HAP-1 (cell line): ENCODE results near the gene SVOP.

Experiments used
- DNase-seq, 2 experiments: peaks; one replicate each; pipeline ENCODE4 v3.0.0-alpha.2; 2016 to 2020; ENCODE audit warnings: low spot score in 2 of 2
- H3K27me3 ChIP-seq: fragments of 250-450 bp; sonication (Bioruptor Pico); 2 replicates; pipeline ENCODE4 v1.5.1; 2020; ENCODE audit warnings: low read depth, mild to moderate bottlenecking, moderate library complexity
- H3K36me3 ChIP-seq: fragments of 250-450 bp; sonication (Bioruptor Pico); replicated peaks from 2 replicates; pipeline ENCODE4 v1.5.1; 2020; ENCODE audit warnings: mild to moderate bottlenecking
- H3K4me1 ChIP-seq: fragments of 250-450 bp; sonication (Bioruptor Pico); 2 replicates; pipeline ENCODE4 v1.5.1; 2020; ENCODE audit warnings: mild to moderate bottlenecking
- H3K4me3 ChIP-seq: fragments of 250-450 bp; sonication (Bioruptor Pico); 2 replicates; pipeline ENCODE4 v1.5.1; 2020; ENCODE audit warnings: mild to moderate bottlenecking, moderate library complexity
- H3K9me3 ChIP-seq: fragments of 250-450 bp; sonication (Bioruptor Pico); 2 replicates; pipeline ENCODE4 v1.5.1; 2020; ENCODE audit warnings: mild to moderate bottlenecking, moderate library complexity
- in situ Hi-C: fragments of 300-500 bp; cut with MboI; formaldehyde crosslinking; loops from 3 replicates; pipeline ENCODE4 v1.14.3; 2020; ENCODE audit warnings: low sequenced_read_pairs, inconsistent platforms, mixed read lengths

The SVOP gene

DNA sequence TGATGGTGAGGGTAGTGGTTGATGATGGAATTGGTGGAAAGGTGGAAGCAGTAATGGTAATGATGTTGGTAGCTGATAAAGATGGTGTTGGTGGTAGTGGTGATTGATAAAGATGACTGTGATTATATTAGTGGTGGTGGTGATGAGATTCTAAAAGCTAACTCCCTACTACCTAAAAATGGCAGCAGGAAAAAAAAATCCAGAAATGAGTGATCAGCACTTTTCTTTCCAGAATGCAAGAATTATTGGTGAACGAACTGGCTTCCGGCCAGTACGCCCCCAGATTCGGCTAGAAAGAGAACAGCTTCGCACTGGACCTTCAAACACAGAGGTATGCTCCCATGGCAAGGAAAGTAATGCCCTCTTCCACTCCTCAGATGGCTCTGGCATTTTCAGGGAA, 121.7 kb downstream of the SVOP start:
- no peak for DNase-seq

DNA sequence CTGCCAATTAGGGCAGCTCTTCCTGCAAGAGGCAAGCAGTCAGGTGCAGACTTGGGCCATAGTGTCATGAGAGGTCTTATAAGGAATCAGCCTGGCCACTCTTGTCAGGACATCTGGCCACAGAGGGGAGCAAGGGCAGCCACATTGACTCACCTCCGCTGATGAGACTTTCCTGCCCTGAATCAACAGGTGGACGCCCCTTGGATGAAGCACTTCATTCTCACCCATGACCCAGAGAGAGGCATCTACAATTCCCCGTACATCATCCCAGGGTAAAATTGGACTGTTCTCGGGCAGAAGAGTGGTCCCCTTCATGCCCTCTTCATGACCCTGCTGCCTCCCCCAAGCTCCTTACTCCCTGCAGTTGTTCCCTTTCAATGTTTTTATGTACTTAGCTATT, 124.1 kb downstream of the SVOP start:
- in situ Hi-C loops = no loop called here
- H3K9me3 ChIP-seq = no peaks in the 10 kb centered on the region
- no peaks in the 10 kb centered on the region for H3K36me3 ChIP-seq
- H3K4me3 ChIP-seq = no peak overlapping the region
- H3K27me3 ChIP-seq = no peaks in the 10 kb centered on the region; the same call in 1 of the 2 replicates
- no peaks in the 10 kb centered on the region for H3K4me1 ChIP-seq
- no peak for DNase-seq

More for the DNA sequence above, 121.7 kb downstream of the SVOP start:
- no peaks in the 10 kb centered on the region for H3K4me1 ChIP-seq
- H3K36me3 ChIP-seq = no peaks in the 10 kb centered on the region
- H3K4me3 ChIP-seq = no peak overlapping the region
- in situ Hi-C loops = no loop called here
- no peaks in the 10 kb centered on the region for H3K9me3 ChIP-seq
- no peaks in the 10 kb centered on the region; the same call in 1 of the 2 replicates for H3K27me3 ChIP-seq

DNA sequence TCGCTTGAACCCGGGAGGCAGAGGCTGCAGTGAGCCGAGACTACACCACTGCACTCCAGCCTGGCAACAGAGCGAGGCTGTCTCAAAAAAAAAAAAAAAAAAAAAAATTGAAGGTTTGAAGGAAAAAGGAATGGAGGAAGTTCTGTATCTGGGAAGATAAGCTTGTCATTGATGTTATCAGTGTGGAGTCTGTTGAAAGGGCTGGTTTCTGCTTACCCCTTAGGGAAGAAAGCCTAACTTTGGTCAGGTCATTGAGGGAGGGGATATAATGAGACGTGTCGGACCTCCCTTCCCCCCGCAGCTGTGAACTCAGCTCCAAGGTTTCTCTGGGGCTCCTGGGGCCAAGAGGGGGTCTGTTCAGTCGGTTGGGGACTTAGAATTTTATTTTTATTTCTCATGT, 124.5 kb downstream of the SVOP start:
- in situ Hi-C loops = no loop called here
- H3K4me1 ChIP-seq = no peaks in the 10 kb centered on the region
- no peaks in the 10 kb centered on the region for H3K9me3 ChIP-seq
- H3K36me3 ChIP-seq = no peaks in the 10 kb centered on the region
- DNase-seq = no peak
- H3K27me3 ChIP-seq = no peaks in the 10 kb centered on the region; the same call in 1 of the 2 replicates
- H3K4me3 ChIP-seq = no peak overlapping the region

DNA sequence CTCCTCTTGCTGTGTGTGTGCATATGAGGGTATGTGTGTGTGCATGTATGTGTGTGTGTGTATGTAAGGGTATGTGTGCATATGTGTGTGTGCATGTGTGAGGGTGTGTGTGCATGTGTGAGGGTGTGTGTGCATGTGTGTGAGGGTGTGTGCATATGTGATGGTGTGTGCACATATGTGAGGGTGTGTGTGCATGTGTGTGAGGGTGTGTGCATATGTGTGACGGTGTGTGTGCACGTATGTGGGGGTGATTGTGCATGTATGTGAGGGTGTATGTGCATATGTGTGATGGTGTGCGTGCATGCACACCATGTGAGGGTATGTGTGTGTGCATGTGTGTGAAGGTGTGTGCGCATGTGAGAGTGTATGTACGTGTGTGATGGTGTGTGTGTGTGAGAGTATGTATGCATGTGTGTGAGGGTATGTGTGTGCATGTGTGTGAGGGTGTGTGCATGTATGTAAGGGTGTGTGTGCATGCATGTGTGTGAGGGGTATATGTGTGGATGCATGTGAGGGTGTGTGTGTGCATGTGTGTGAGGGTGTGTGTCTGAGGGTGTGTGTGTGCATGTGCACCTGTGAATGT, 125.6 kb downstream of the SVOP start:
- H3K27me3 ChIP-seq = no peaks in the 10 kb centered on the region; the same call in 1 of the 2 replicates
- DNase-seq = no peak
- in situ Hi-C loops = no loop called here

DNA sequence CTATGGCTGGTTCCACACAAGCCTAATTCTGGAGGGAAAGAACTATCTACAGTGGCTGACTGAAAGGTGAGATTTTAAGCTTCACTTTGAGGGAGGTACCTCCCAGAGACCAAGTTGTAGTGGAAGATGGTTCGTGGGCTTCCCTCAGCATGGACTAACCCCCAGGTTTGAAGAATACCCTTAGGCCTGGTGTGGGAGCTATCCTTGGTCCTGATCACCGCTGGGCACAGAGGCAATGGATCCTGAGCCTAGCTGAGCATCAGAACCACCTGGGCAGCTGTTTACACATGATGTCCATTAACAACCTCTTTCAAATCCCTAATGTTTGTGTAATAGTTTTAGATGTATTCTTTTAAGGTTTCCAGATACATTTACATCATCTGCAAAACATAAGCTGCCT, 130.7 kb downstream of the SVOP start:
- Histone ChIP-seq H3K9me3 (no peaks in the 10 kb centered on the region), H3K4me1 (no peaks in the 10 kb centered on the region), H3K4me3 (no peak overlapping the region), H3K27me3 (no peaks in the 10 kb centered on the region), H3K36me3 (no peaks in the 10 kb centered on the region)
- peak in 1 of 2 experiments; percentile 53 for DNase-seq
- in situ Hi-C loops = no loop called here

More for the DNA sequence above, 125.6 kb downstream of the SVOP start:
- H3K4me3 ChIP-seq = no peak overlapping the region
- H3K4me1 ChIP-seq = no peaks in the 10 kb centered on the region
- no peaks in the 10 kb centered on the region for H3K9me3 ChIP-seq
- H3K36me3 ChIP-seq = no peaks in the 10 kb centered on the region

DNA sequence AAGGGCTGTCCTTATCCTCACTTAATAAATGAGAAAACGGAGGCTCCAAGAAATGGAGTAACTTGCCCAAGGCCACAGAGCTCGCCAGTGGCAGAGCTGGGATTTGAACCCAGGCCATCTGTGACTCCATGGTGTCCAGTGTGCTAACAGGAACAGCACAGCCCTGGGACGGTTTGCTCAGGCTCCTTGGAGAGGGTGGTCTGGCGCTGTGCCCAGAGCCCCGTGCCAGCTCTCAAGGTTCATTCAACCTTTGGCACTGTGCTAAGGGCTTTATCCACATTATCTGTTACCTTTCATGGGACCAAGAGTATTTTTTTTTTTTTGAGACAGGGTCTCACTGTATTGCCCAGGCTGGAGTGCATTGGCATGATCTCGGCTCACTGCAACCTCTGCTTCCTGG, 132.8 kb downstream of the SVOP start:
- Histone ChIP-seq H3K4me1 (no peaks in the 10 kb centered on the region), H3K9me3 (no peaks in the 10 kb centered on the region), H3K4me3 (no peak overlapping the region), H3K27me3 (no peaks in the 10 kb centered on the region), H3K36me3 (no peaks in the 10 kb centered on the region)
- DNase-seq = no peak
- in situ Hi-C loops = no loop called here

DNA sequence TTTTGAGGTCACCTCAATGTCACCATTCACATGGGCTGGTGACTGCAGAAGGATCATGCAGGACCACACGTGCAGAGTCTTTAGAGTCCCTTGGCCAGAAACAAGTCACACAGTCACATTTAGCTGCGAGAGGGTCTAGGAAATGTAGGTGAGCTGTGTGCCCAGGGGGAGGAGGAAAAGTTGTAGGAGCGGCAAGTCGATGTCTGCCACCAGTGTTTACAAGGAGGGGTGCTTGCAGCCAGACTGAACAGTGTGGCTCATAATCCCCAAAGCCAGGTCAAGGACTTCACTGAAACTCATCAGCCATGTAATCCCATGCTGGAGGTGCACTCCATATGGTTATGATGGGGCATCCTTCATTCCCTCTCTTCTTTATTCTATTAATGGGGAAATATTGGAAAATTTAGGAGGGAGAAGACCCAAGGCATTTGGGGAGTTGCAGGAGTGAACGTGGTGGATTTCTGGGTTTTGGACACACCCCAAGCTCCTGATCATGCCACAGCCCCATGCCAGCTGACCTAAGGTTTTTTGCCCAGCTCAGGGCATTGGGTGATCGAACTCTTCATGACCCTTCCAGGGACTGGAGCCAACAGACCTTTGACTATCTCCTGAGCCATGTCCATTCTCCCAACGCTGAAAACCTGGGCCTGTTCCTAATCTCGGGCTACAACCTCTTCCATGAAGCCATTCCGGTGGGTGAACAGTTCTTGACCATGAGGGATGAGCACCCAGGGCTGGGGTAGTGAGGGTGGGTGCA, 133.8 kb downstream of the SVOP start:
- H3K27me3 ChIP-seq = peaks cover 3% of the 10 kb centered on the region; the same call in 1 of the 2 replicates
- no peaks in the 10 kb centered on the region for H3K36me3 ChIP-seq
- in situ Hi-C loops = no loop called here
- no peak for DNase-seq
- H3K9me3 ChIP-seq = no peaks in the 10 kb centered on the region
- H3K4me3 ChIP-seq = no peak overlapping the region
- H3K4me1 ChIP-seq = no peaks in the 10 kb centered on the region

DNA sequence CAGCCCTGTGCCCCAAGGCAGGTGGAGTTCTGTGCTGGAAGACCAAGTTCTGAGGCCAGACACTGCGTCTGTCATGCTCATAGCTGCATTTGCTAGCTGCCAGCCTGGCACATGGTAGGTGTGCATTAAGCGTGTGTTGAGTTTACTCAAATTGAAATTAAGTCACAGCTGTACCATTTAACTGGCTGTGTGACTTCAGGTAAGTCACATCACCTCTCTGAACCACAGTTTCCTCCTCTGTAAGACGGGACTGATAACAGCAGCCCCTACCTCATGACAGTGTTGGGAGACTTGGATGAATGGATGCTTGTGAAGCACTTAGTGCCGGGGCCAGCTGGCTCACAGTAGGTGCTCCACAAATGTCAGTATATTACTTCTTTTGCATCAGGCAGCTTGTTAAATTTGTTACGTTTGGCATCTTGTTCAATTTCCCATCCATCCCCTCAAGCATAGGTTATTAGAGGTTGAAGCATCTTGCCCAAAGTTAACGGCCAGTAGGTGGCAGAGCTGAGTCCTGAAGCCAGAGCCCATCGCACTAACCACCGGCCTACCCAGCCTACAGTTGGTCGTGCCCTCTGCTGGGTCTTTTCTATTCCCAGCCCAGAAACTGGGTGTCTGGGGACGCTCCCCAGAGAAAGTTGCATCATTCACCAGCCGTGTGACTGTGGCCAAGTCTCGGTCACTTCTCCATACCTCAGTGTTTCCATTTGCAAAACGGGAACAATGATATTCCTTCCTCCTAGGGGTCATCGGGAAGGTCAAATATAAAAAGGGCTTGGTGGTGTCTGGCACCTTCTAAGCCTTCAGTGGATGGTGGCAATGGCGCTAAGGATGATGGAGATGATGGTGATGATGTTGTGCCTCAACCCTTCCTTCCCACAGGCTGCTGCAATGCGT, 136.5 kb downstream of the SVOP start:
- Histone ChIP-seq H3K4me3 (no peak overlapping the region), H3K4me1 (no peaks in the 10 kb centered on the region), H3K36me3 (no peaks in the 10 kb centered on the region), H3K27me3 (peaks cover 13% of the 10 kb centered on the region), H3K9me3 (no peaks in the 10 kb centered on the region)
- DNase-seq = peak; percentile 15 to 79
- in situ Hi-C loops = no loop called here

DNA sequence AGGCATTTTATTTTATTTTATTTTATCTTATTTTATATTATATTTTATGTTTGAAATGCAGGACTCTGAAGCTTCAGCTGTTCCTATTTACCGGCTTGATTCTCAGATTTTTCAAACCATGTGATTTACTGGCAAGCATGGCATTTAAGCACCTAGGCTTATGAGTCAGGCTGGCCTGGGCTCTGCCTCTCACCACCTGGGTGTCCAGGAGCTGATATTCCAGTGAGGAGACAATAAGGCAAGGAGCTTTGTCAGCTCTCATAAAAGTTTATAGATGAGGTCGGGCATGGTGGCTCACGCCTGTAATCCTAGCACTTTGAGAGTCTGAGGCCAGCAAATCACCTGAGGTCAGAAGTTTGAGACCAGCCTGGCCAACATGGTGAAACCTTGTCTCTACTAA, 138.9 kb downstream of the SVOP start:
- Histone ChIP-seq H3K4me3 (no peak overlapping the region), H3K4me1 (no peaks in the 10 kb centered on the region), H3K36me3 (no peaks in the 10 kb centered on the region), H3K27me3 (peaks cover 13% of the 10 kb centered on the region), H3K9me3 (no peaks in the 10 kb centered on the region)
- in situ Hi-C loops = no loop called here
- no peak for DNase-seq

DNA sequence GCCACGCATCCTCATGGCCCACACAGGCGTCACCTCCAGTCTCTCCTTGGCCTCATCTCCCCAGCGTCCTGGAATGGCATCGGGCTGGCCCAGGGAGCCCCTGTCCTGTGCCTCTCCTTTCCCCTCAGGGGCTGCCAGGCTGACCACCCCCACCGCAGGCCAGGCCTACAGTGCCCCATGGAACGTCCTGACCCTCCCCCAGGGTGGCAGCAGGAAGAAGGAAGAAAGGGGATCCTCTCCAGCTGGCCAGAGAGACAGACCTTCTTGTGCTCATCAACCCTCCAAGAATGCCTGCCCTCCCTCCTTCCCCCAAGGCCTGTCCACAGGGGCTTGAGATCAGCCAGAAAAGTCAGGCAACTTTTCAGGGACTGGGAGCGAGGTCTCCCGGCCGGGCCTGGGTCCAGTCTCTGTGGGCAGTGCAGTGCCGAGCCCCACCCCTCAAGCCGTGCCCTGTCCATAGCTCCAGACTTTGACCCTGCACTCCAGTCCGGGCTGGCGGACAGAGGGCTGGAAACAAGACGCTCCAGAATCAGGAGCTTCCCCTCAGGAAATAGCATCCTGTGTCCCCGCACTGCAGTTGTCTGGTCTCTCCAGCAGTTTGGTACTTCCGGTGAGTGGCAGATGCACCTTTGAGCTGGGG, 141.1 kb downstream of the SVOP start, which contains the start of gene DAO:
Gene DAO, plus strand, starts transcription at position 478 of the 640 bp plus-strand sequence. CDS start 4,915 bp downstream, outside the sequence.
- no peaks in the 10 kb centered on the region for H3K36me3 ChIP-seq
- no peaks in the 10 kb centered on the region for H3K9me3 ChIP-seq
- H3K4me1 ChIP-seq = no peaks in the 10 kb centered on the region
- no peak within 1 kb of the TSS for H3K4me3 ChIP-seq
- H3K27me3 ChIP-seq = peaks cover 13% of the 10 kb centered on the region
- DNase-seq = no peak
- in situ Hi-C loops = no loop called here

DNA sequence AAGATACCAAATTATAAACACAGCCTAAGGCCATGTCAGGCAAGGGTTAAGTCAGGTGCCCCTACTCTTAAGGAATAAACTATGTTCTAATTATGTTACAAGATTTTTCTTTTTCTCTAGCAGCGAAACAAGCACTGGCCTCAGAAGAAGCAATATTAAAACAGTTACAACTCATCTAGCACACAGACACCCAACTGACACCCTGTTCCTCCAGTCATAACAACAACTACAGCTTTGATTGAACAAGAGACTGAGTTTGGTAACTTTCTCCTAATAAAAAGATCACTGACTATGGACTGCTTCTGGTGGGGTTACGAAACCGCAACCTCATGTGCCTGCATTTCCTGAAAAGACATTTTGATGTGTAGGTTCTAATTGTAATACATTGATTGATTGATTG, 144.3 kb downstream of the SVOP start:
- H3K27me3 ChIP-seq = peaks cover 8% of the 10 kb centered on the region
- no peak for DNase-seq
- no peaks in the 10 kb centered on the region for H3K36me3 ChIP-seq
- in situ Hi-C loops = no loop called here
- no peaks in the 10 kb centered on the region for H3K9me3 ChIP-seq
- no peaks in the 10 kb centered on the region for H3K4me1 ChIP-seq
- H3K4me3 ChIP-seq = no peak overlapping the region

DNA sequence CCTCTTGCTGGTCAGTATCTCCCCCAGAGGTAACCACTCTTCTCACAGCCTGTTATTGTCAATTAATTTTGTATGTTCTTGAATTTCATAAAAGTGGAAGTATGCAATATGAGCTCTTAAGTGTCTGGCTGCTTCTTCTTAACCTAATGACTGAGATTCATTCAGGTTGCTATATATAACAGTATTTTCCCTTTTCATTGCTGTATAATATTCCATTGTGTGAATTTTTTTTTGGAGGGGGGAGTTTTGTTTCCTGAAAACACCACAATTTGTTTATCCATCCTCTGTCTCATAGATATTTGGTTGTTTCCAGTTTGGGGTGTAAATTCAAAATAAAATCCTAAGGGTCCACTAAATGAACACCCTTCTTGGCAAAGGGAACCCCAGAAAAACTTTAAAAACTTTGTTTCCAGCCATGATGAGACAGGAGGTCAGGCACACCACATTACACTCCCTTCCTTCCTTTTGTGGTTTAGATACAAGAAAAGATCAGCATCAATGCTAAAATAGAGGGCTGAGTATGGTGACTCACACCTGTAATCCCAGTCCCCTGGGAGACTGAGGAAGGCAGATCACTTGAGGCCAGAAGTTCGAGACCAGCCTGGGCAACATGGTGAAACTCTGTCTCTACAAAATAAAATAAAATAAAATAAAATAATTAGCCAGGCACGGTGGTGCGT, 145.0 kb downstream of the SVOP start:
- peaks cover 4% of the 10 kb centered on the region; the same call in 1 of the 2 replicates for H3K27me3 ChIP-seq
- no peaks in the 10 kb centered on the region for H3K9me3 ChIP-seq
- H3K4me3 ChIP-seq = no peak overlapping the region
- no peaks in the 10 kb centered on the region for H3K36me3 ChIP-seq
- no peaks in the 10 kb centered on the region for H3K4me1 ChIP-seq
- DNase-seq = no peak
- in situ Hi-C loops = no loop called here

DNA sequence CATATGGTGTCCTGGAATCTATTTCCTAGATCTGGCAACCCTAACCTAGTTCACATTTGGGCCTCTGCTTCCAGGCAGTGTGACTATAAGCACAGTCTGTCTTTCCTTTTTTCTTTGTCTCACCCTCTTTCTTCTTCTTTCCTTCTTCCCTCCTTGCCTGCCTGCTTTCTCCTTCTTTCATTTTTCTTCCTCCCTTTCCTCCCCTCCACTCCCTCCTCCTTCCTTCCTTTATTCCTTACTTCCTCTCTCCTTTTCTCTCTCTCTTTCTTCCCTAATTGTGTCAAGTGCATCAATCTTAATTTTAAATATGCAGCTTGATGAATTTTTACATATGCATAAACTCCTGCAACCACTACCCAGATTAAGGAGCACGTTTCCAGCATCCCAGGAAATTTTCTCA, 145.6 kb downstream of the SVOP start:
- in situ Hi-C loops = no loop called here
- Histone ChIP-seq H3K36me3 (no peaks in the 10 kb centered on the region), H3K4me1 (no peaks in the 10 kb centered on the region), H3K9me3 (no peaks in the 10 kb centered on the region), H3K27me3 (no peaks in the 10 kb centered on the region), H3K4me3 (no peak overlapping the region)
- DNase-seq = no peak
